ENCODE data around the gene FOXE1.

The FOXE1 gene

DNA sequence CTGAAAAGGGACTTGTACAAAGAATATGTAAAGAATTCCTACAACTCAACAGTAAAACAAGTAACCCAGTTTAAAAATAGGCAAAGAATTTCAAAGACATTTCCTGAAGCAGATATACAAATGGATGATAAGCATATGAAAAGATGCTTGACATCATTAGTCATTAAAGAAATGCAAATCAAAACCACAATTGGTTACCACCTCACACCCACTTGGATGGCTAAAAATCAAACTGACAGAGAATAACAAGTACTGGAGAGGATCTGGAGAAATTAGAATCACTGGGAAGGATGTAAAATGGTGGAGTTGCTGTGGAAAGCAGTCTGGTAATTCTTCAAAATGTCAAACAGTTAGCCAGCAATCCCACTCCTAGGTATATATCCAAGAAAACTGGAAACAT is 12.5 kb upstream of the FOXE1 start (continued):
- TF ChIP-seq, protein P1, sequence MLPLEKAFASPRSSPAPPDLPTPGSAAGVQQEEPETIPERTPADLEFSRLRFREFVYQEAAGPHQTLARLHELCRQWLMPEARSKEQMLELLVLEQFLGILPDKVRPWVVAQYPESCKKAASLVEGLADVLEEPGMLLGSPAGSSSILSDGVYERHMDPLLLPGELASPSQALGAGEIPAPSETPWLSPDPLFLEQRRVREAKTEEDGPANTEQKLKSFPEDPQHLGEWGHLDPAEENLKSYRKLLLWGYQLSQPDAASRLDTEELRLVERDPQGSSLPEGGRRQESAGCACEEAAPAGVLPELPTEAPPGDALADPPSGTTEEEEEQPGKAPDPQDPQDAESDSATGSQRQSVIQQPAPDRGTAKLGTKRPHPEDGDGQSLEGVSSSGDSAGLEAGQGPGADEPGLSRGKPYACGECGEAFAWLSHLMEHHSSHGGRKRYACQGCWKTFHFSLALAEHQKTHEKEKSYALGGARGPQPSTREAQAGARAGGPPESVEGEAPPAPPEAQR (tag by site-specific recombination; IDR thresholded peaks at IDR 0.05): no peak

DNA sequence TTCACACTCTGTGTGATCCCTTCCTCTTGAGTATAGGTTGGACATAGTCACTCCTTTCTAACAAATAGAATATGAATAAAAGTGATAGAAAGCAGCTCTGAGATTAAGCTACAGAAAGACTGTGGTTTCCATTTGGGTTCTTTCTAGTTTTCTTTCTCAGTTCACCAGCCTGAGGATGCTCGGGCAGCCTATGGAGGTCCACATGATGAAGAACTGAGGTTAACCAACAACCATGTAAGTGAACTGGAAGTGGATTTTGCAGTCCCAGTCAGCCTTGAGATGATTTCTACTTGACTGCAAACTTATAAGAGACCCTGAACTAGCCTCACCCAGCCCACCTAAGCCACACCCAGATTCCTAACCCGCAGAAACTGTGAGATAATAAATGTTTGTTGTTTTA is 10.1 kb upstream of the FOXE1 start:
- CTCF ChIA-PET: interaction anchor here (1.1 to 1.7 kb wide), 3 partner anchors 11 to 135 kb away, joined by 3 to 8 read pairs (median 4); no protein-coding TSS in a partner anchor
- H3K36me3 ChIP-seq (ENCODE audit: control insufficient read depth in 2 of 2, insufficient read depth in 1 of 2, low read length in 2 of 2): no peaks in the 10 kb centered on the region
- peaks cover 7% of the 10 kb centered on the region; the same call in 1 of the 2 replicates for H3K4me1 ChIP-seq (ENCODE audit: control insufficient read depth, insufficient read depth, low read length)
- POLR2A ChIA-PET: no interaction called here
- no peaks in the 10 kb centered on the region for H3K9me3 ChIP-seq (ENCODE audit: control insufficient read depth, insufficient read depth, low read depth, low read length)
- H3K27ac ChIP-seq (ENCODE audit: extremely low read depth, low read depth, low read length): no peak overlapping the region
- TF ChIP-seq, protein P2, sequence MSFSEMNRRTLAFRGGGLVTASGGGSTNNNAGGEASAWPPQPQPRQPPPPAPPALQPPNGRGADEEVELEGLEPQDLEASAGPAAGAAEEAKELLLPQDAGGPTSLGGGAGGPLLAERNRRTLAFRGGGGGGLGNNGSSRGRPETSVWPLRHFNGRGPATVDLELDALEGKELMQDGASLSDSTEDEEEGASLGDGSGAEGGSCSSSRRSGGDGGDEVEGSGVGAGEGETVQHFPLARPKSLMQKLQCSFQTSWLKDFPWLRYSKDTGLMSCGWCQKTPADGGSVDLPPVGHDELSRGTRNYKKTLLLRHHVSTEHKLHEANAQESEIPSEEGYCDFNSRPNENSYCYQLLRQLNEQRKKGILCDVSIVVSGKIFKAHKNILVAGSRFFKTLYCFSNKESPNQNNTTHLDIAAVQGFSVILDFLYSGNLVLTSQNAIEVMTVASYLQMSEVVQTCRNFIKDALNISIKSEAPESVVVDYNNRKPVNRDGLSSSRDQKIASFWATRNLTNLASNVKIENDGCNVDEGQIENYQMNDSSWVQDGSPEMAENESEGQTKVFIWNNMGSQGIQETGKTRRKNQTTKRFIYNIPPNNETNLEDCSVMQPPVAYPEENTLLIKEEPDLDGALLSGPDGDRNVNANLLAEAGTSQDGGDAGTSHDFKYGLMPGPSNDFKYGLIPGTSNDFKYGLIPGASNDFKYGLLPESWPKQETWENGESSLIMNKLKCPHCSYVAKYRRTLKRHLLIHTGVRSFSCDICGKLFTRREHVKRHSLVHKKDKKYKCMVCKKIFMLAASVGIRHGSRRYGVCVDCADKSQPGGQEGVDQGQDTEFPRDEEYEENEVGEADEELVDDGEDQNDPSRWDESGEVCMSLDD (tag by site-specific recombination; IDR thresholded peaks at IDR 0.05): no peak
- peak; percentile 45; the same call in 1 of the 2 replicates for TF ChIP-seq MZF1 (tag by site-specific recombination; IDR thresholded peaks at IDR 0.05; ENCODE audit: borderline replicate concordance)
- H3K4me3 ChIP-seq (ENCODE audit: low read depth, low read length): no peak overlapping the region

DNA sequence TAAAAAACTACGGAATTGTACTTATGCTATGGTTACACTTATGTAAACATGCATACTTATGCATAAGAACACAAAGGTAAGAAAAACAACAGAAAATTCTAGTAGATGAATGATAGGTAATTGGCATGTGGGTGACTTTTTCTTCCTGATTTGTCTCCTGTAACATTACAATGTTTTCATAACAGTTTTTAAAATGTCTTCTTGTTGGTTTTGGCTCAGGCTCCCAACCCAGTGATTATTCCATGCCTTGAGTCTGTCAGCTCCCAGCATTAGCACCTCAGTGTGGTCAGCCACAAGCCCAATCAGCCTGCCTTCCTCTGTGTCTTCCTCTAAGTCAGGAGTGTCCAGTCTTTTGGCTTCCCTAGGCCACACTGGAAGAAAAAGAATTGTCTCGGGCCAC is 7.9 kb upstream of the FOXE1 start:
- POLR2A ChIA-PET: interaction anchor here (0.6 to 1.3 kb wide), 2 partner anchors 9 to 24 kb away, joined by 4 to 6 read pairs; no protein-coding TSS in a partner anchor
- peaks cover 7% of the 10 kb centered on the region; the same call in 1 of the 2 replicates for H3K4me1 ChIP-seq (ENCODE audit: control insufficient read depth, insufficient read depth, low read length)
- no peak overlapping the region for H3K27ac ChIP-seq (ENCODE audit: extremely low read depth, low read depth, low read length)
- H3K4me3 ChIP-seq (ENCODE audit: low read depth, low read length): no peak overlapping the region
- CTCF ChIA-PET: interaction anchor here (0.5 to 2.0 kb wide), 8 partner anchors 8 to 377 kb away, joined by 3 to 5 read pairs (median 3); partner anchors contain the start of genes FOXE1 and XPA
- H3K9me3 ChIP-seq (ENCODE audit: control insufficient read depth, insufficient read depth, low read depth, low read length): no peaks in the 10 kb centered on the region
- H3K36me3 ChIP-seq (ENCODE audit: control insufficient read depth in 2 of 2, insufficient read depth in 1 of 2, low read length in 2 of 2): no peaks in the 10 kb centered on the region
- TF ChIP-seq, protein P3, sequence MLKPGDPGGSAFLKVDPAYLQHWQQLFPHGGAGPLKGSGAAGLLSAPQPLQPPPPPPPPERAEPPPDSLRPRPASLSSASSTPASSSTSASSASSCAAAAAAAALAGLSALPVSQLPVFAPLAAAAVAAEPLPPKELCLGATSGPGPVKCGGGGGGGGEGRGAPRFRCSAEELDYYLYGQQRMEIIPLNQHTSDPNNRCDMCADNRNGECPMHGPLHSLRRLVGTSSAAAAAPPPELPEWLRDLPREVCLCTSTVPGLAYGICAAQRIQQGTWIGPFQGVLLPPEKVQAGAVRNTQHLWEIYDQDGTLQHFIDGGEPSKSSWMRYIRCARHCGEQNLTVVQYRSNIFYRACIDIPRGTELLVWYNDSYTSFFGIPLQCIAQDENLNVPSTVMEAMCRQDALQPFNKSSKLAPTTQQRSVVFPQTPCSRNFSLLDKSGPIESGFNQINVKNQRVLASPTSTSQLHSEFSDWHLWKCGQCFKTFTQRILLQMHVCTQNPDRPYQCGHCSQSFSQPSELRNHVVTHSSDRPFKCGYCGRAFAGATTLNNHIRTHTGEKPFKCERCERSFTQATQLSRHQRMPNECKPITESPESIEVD (tag by site-specific recombination; IDR thresholded peaks at IDR 0.05): peak; percentile 94
- no peak for TF ChIP-seq ZBTB20 (tag by site-specific recombination; IDR thresholded peaks at IDR 0.05)
- TF ChIP-seq ZNF239 (tag by site-specific recombination; IDR thresholded peaks at IDR 0.05): no peak
- TF ChIP-seq, protein P4, sequence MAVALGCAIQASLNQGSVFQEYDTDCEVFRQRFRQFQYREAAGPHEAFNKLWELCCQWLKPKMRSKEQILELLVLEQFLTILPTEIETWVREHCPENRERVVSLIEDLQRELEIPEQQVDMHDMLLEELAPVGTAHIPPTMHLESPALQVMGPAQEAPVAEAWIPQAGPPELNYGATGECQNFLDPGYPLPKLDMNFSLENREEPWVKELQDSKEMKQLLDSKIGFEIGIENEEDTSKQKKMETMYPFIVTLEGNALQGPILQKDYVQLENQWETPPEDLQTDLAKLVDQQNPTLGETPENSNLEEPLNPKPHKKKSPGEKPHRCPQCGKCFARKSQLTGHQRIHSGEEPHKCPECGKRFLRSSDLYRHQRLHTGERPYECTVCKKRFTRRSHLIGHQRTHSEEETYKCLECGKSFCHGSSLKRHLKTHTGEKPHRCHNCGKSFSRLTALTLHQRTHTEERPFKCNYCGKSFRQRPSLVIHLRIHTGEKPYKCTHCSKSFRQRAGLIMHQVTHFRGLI (tag by site-specific recombination; IDR thresholded peaks at IDR 0.05): peak; percentile 36; the same call in 1 of the 2 replicates
- peak; percentile 94 for TF ChIP-seq OVOL3 (tag by site-specific recombination; IDR thresholded peaks at IDR 0.05)
- TF ChIP-seq, protein P5, sequence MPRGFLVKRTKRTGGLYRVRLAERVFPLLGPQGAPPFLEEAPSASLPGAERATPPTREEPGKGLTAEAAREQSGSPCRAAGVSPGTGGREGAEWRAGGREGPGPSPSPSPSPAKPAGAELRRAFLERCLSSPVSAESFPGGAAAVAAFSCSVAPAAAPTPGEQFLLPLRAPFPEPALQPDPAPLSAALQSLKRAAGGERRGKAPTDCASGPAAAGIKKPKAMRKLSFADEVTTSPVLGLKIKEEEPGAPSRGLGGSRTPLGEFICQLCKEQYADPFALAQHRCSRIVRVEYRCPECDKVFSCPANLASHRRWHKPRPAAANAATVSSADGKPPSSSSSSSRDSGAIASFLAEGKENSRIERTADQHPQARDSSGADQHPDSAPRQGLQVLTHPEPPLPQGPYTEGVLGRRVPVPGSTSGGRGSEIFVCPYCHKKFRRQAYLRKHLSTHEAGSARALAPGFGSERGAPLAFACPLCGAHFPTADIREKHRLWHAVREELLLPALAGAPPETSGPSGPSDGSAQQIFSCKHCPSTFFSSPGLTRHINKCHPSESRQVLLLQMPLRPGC (tag by site-specific recombination; IDR thresholded peaks at IDR 0.05): no peak
- no peak for TF ChIP-seq ZNF660 (tag by site-specific recombination; IDR thresholded peaks at IDR 0.05)
- 0 out of 2 replicates have a peak, but pooled peaks have one; percentile 40 for TF ChIP-seq BCL11A (tag by site-specific recombination; IDR thresholded peaks at IDR 0.05; ENCODE audit: low read depth)
- no peak for TF ChIP-seq KLF7 (tag by site-specific recombination; IDR thresholded peaks at IDR 0.05; ENCODE audit: borderline replicate concordance)
- TF ChIP-seq ZNF266 (tag by site-specific recombination; IDR thresholded peaks at IDR 0.05; ENCODE audit: low read depth): no peak
- TF ChIP-seq ZNF664 (tag by site-specific recombination; IDR thresholded peaks at IDR 0.05): no peak
- TF ChIP-seq, protein P6, sequence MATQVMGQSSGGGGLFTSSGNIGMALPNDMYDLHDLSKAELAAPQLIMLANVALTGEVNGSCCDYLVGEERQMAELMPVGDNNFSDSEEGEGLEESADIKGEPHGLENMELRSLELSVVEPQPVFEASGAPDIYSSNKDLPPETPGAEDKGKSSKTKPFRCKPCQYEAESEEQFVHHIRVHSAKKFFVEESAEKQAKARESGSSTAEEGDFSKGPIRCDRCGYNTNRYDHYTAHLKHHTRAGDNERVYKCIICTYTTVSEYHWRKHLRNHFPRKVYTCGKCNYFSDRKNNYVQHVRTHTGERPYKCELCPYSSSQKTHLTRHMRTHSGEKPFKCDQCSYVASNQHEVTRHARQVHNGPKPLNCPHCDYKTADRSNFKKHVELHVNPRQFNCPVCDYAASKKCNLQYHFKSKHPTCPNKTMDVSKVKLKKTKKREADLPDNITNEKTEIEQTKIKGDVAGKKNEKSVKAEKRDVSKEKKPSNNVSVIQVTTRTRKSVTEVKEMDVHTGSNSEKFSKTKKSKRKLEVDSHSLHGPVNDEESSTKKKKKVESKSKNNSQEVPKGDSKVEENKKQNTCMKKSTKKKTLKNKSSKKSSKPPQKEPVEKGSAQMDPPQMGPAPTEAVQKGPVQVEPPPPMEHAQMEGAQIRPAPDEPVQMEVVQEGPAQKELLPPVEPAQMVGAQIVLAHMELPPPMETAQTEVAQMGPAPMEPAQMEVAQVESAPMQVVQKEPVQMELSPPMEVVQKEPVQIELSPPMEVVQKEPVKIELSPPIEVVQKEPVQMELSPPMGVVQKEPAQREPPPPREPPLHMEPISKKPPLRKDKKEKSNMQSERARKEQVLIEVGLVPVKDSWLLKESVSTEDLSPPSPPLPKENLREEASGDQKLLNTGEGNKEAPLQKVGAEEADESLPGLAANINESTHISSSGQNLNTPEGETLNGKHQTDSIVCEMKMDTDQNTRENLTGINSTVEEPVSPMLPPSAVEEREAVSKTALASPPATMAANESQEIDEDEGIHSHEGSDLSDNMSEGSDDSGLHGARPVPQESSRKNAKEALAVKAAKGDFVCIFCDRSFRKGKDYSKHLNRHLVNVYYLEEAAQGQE (tag by site-specific recombination; IDR thresholded peaks at IDR 0.05): no peak
- TF ChIP-seq OSR2 (tag by site-specific recombination; IDR thresholded peaks at IDR 0.05): peak; percentile 68
- 0 out of 2 replicates have a peak, but pooled peaks have one; percentile 32 for TF ChIP-seq ZNF600 (tag by site-specific recombination; IDR thresholded peaks at IDR 0.05)
- no peak for TF ChIP-seq ZNF341 (tag by site-specific recombination; IDR thresholded peaks at IDR 0.05; ENCODE audit: low read depth)

All from HEK293 (cell line).